Inflammatory macrophage (primary cell): ENCODE measurements around the gene CRKL.
"Not testable (repeated sequence)": the region's sequence is repeated elsewhere in the genome, so short reads cannot be mapped to it uniquely, and the experiment has no call there.

Experiments used
- DNase-seq, 2 donors: peaks; one replicate each; pipeline ENCODE4 v3.0.0-alpha.2; 2020 to 2022

CRKL gene

DNA sequence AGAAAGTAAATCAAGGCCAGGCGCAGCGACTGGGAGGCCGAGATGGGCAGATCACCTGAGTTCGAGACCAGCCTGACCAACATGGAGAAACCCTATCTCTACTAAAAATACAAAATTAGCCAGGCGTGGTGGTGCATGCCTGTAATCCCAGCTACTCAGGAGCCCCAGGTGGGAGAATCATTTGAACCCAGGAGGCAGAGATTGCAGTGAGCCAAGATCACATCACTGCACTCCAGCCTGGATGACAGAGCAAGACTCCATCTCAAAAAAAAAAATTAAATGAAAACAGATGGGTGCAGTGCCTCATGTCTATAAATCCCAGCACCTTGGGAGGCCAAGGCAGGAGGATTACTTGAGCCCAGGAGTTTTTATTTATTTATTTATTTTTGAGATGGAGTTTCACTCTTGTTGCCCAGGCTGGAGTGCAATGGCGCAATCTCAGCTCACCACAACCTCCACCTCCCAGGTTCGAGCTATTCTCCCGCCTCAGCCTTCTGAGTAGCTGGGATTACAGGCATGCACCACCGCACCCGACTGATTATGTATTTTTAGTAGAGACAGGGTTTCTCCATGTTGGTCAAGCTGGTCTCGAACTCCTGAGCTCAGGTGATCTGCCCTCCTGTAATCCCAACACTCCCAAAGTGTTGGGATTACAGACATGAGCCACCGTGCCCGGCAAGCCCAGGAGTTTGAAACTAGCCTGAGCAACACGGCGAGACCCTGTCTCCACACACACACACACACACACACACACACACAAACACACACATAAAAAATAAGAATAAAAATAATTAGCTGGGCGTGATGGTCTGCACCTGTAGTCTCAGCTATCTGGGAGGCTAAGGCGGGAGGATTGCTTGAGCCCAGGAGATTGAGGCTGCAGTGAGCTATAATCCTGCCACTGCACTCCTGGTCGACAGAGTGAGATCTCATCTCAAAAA lies 15.8 kb upstream of the CRKL start:
- DNase-seq = not testable (repeated sequence)

DNA sequence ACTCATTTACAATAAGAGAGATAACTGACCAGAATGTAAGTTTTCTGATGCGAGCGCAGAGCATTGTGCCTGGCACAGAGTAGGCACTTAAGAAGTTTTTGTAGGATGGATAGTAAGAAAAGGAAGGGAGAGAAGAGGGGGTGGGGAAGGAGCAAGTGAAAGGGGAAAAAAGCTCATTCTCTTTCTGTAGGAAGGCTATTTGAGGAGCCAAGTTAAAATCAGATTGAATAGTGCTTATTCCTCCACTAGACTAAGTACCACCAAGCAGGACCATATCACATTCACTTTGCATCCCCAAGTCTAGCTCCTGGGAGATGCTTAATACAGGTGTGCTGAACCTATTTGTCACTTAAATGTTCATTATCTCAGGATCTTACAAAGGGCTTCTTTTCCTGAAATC lies 14.1 kb upstream of the CRKL start:
- no peak for DNase-seq

DNA sequence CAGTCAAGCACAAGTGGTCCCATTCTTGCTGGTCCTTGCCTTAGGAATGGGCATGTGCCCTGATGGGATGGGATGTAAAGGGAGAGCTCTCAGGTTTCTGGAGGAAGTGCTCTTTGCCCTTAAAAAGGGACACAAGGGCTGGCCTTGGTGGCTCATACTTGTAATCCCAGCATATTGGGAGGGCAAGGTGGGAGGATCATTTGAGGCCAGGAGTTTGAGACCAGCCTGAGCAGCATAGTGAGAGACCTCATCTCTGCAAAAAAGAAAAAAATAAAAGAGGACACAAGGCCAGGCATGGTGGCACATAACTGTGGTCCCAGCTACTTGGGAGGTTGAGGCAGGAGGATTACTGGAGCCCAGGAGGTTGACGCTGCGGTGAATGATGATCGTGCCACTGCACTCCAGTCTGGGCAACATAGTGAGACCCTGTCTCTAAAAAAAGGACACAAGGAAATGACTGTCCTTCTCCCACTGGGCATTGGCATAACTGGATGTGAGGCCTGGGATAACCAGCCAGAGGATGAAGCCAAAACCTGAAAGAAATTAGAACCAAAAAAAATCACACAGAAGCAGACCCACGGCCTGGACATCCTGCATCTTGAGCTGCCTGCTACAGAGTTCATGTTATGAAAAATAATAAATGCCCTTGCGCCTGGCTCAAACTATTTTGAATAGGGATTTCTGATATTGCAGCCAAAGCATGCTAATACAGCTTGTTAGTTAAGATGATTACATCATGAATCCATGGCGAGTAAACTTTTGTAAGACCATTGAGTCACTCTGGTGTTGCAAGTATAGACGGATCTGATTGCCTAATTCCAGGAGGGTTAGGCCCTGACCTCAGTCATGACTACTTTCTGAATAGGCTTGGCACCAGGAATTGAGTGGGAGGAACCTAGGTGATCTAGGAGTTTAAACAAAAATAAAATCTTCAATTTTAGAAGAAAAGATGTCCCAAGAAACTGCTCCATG lies 12.9 kb upstream of the CRKL start:
- peak; percentile 94 to 99 for DNase-seq

DNA sequence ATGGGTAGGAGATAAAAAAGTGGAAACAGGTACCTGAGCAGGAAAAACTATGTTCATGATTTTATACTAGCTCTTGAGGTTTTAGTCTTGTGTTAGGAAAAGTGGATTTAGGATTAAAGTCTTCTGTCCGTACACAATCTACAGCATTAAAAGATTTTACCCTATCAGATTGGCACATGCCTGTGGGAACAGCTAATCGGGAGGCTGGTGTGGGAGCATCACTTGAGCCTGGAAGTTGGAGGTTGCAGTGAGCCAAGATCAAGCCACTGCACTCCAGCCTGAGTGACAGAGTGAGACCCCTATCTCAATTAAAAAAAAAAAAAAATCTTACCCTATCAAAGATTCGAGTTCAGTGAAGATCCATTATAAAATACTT lies 12.2 kb upstream of the CRKL start:
- DNase-seq = no peak

DNA sequence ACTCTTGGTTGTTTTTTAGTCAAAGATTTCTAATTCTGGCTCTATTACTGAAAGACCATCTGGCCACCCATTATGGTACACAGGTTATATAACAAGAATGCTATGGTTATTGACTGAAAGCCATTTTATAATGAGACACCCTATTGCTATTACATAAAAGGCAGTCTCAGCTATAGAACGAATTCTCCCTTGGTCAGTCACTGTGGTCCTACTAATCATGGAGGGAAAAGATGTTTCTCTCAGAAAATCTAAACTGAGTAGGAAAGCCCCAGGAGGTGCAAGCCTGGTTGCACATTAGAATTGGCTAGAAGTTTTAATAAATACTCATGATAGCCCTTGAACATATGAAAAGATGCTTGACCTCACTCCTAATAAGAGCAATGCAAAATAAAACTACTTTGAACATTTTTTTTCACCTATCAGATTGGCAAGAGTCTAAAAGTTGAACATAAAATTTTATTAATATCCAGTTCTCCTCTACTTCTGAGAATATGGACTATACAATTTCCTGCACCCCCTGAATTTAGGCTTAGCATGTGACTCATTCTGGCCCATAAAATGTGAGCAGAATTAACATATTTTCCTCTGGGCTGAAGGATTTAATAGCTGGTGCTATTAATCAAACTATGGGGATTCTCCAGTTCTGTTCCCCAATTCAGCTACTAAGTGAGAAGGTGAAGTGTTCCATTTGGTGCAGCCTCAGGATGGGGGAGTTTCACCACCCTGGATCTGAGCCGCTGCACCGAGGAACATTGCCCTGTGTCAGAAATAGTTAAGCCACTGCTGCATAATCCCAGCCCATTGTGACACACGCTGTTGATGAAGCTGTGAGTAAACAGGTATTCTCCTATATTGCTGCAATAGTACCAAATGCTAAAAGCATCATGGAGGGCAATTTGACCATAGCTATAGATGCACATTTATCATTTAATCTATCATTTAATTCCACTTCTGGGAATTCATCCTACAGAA lies 11.5 kb upstream of the CRKL start:
- no peak for DNase-seq

DNA sequence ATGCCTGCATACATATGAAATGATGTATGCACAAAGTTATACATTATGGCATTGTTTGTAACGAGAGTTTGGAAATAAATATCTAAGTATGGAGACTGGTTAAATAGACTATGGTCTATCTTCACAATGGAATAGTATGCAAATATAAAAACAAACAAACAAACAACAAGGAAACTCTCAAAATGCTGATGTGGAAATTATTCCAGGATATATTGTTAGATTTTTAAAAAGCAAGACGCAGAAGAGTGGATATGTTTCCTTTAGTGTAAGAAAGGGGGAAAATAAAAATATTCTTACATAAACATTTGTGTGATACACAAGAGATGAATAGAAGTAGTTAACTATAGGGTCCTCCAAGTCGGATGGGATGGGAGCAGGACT lies 10.8 kb upstream of the CRKL start:
- no peak for DNase-seq

DNA sequence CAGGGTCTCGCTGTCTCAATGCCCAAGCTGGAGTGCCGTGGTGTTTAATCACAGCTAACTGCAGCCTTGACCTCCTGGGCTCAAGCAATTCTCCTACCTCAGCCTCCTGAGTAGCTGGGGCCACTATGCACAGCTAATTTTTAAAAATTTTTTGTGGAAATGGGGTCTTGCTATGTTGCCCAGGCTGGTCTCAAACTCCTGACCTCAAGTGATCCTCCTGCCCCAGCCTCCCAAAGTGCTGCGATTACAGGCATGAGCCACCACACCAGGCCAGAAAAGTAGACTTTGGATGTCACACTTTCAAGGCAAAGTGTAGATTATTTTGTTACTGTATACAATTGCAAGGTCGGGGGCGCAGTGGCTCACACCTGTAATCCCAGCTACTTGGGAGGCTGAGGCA lies 8.5 kb upstream of the CRKL start:
- not testable (repeated sequence) for DNase-seq

DNA sequence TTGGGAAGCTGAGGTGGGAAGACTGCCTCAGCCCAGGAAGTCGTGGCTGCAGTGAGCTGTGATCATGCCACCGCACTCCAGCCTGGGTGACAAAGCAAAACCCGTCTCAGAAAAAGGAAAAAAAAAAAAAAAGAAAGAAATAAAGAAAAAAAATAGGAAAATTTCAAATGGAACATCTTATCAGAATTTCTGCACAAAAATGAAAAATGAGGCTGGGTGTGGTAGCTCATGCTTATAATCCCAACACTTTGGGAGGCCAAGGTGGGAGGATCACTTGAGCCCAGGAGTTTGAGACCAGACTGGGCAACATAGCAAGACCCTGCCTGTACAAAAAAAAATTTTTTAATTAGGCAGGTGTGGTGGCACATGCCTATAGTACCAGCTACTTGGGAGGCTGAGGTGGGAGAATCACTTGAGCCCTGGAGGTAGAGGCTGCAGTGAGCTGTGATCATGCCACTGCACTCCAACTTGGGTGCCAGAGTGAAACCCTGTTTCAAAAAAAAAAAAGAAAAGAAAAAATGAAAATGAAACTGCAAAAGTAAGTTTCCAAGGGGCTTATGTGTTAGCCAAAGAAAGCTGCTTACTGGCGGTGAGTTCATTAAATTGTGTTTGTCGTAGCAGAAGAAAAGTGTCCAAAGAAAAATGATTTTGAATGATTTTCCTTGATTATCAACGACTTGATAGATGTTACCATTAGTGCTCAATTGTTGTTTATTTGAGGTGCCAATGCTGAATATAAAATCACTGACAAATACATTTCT lies 7.5 kb upstream of the CRKL start:
- DNase-seq = peak in 1 of 2 donors; percentile 26

DNA sequence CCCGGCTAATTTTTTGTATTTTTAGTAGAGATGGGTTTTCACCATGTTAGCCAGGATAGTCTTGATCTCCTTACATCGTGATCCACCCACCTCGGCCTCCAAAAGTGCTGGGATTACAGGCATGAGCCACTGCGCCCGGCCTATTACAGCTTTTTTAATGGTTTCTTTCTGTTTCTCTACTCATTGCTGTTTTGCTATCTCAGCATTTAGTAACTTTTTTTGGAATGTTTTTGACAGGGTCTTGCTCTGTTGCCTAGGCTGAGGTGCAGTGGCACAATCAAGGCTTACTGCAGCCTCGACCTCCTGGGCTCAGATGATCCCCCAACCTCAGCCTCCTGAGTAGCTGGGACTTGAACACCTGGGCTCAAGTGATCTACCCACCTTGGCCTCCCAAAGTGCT lies 4.7 kb upstream of the CRKL start:
- DNase-seq = no peak

DNA sequence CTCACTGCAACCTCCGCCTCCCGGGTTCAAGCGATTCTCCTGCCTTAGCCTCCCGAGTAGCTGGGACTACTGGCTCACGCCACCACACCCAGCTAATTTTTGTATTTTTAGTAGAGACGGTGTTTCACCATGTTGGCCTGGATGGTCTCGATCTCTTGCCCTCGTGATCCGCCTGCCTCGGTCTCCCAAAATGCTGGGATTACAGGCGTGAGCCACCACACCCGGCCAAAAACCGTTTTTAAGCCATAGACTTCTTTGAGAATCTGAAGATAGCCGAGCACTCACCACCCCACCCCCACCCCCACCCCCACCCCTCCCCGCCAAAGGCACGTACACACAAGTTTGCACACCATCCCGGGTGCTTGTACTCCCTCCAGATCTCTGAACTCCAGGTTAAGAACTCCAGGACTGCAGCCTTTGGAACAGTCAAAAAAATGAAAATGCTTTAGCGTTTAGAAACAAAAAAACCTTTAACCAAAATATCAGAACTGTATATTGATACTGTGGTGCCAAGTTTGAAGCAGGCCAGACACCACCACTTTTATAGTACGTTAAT lies 1.5 kb downstream of the CRKL start:
- DNase-seq = no peak

DNA sequence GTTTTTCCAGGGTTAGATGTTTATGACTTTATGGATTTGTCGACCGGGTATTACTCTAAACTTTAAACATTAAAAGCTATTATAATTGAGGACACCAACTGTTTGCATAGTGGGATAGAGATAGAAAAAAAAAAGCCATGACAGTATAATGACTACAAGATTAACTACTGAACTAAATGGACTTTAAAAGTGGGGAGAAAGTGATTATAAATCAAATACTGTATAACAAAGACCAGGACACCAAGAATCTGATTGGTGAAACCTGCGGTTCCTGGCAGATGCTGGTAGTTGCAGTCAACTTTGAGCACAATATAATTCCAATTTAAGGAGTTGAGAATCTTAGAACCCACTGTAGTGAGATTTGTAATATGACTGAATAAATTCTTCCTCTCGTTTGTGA lies 2.5 kb downstream of the CRKL start:
- no peak for DNase-seq

DNA sequence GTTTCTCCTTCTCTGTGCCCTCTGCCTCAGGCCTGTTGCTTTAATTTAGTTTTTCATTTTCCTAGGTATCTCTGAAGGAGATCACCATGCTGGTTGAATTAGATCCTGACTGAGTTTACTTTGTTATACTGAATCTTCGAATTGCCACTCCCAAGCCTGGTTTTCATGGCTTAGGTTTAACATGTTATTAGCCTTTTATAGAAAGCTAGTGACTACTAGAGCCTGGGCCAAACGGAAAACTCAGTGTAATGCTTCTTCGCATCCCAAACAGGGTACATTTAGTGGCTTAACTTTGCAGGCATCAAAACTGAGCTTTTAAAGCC lies 3.6 kb downstream of the CRKL start:
- DNase-seq = no peak

DNA sequence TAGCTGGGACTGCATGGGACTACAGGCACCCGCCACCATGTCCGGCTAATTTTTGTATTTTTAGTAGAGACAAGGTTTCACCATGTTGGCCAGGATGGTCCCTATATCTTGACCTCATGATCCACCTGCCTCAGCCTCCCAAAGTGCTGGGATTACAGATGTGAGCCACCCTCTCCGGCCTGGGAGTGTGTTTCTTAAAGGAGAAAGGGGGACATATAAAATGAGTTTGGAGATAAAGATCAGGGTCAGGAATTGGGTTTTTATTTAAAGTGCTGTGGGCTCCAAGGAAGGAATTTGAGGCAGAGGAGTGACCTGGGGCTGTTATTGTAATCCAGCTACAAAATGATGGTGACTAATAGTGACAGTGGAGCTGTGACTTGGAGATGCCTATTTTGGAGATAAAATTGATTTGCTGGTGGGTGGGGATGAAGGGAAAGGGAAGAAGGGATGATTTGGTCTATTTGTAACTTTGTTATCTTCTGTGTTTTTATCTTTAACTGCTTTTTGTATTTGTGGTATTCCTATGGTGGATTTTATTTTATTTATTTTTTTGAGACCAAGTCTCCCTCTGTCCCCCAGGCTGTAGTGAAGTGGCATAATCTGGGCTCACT lies 5.0 kb downstream of the CRKL start:
- DNase-seq = no peak

DNA sequence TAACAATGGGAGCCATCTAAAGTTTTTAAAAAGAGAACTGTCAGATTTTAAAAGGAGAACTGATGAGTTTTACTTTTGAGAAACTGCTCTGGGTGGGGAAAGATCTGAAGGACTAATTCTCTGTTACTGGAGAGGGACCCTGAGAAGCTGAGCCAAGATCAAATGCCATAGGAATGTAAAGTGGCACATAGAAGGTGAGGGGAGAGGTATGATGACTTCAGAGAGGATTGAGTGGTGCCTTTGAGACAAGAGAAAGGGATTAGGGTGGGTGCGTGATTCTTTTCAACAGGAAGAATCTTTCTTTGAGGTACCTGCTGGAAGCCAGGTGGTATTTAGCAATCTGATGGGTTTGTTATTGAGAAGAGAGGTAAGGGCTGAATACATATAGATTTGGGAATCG lies 9.0 kb downstream of the CRKL start:
- no peak for DNase-seq

DNA sequence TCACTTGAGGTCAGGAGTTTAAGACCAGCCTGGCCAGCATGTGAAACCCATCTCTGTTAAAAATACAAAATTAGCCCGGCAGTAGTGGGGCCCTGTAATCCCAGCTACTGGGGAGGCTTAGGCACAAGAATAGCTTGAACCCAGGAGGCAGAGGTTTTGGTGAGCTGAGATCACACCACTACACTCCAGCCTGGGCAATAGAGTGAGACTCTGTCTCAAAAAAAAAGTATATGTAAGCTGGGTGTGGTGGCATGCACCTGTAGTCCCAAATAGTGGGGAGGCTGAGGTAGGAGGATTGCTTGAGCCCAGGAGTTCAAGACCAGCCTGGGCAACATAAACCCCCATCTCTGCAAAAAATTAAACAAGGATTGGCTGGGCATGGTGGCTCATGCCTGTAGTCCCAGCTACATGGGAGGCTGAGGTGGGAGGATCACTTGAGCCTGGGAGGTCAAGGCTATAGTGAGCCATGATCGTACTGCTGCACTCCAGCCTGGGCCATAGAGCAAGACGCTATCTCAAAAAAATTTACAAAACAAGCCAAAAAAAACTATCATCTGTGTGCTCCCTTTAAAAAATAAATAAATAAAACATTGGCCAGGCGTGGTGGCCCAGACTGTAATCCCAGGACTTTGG lies 10.8 kb downstream of the CRKL start:
- no peak for DNase-seq

DNA sequence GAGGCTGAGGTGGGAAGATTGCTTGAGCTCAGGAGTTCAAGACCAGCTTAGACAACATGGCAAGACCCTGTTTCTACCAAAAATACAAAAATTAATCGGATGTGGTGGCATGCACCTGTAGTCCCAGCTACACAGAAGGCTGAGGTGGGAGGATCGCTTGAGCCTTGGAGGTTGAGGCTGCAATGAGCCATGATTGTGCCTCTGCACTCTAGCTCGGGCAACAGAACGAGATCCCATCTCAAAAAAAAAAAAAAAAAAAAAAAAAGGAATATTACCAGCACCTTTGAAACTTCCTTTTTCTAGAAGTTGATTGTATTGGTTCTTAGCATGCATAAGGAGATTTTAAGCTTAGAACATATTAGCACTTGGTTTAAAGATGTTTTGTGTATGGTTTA lies 11.4 kb downstream of the CRKL start:
- no peak for DNase-seq

DNA sequence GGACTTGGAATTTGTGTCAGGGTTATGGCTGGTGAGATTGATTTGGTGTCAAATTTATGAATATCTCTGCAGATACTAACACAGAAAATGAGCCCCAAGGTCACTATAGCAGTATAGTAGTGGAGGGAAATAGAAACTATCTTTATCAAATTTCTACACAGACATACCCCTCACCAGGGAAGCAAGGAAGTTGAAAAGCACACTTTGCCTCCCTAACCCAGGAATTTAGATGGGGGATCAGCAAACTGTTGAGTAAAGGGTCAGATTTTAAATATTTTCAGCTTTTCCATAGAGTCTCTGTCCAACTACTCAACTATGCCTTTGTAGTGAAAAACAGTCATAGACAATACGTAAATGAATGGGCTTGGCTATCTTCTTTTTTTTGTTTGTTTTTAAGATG lies 12.8 kb downstream of the CRKL start:
- DNase-seq = no peak

DNA sequence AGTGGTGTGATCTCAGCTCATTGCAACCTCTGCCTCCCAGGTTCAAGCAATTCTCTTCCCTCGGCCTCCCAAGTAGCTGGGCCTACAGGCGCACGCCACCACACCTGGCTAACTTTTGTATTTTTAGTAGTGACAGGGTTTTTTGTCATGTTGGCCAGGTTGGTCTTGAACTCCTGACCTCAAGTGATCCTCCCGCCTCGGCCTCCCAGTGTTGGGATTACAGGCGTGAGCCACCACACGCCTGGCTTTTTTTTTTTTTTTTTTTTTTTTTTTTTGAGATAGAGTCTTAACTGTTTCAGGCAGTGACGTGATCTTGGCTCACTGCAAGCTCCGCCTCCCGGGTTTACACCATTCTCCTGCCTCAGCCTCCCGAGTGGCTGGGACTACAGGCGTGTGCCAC lies 13.2 kb downstream of the CRKL start:
- DNase-seq = not testable (repeated sequence)

DNA sequence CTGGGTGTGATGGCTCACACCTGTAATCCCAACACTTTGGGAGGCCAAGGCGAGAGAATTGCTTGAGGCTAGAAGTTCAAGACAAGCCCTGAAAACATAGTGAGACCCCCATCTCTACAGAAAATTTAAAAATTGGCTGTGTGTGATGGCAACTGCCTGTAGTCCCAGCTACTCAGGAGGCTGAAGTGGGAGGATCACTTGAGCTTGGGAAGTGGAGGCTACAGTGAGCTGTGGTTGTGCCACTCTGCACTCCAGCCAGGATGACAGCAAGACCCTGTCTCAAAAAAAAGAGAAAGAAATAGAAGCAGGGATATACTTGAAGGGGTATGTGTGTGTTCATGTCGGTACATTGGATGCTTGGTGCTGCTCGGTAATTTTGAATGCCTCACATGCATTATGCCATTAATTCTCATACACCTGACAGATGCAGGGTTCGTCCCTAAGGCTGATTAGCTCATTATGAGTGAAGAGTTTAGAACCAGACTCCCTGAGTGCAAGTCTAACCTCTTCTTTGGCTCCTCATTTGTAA lies 14.0 kb downstream of the CRKL start:
- DNase-seq = no peak

DNA sequence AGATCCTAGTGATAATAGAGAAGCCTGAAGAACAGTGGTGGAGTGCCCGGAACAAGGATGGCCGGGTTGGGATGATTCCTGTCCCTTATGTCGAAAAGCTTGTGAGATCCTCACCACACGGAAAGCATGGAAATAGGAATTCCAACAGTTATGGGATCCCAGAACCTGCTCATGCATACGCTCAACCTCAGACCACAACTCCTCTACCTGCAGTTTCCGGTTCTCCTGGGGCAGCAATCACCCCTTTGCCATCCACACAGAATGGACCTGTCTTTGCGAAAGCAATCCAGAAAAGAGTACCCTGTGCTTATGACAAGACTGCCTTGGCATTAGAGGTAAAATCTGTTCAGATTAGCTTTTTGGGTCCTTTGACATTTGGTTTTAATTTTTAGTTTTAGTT lies 16.7 kb downstream of the CRKL start:
- DNase-seq = no peak
